Transverse colon (tissue), 4 donors: Measurements from ENCODE around the gene ADGRA1. TPM values are rescaled to one million over a fixed set of nuclear protein-coding genes. Genes with fewer than 3 reads are reported as not detected.

Experiments
- DNase-seq: peaks from one replicate; pipeline ENCODE4 v3.0.0-alpha.2; 2019
- H3K27ac ChIP-seq, 4 donors: fragments of 200-600 bp; sonication (generic); 2 replicates each; pipeline ENCODE4 v1.5.1; 2016 to 2018; ENCODE audit warnings: inconsistent platforms in 4 of 4
- H3K27me3 ChIP-seq: fragments of 200-600 bp; sonication (generic); 2 replicates; pipeline ENCODE4 v1.5.1; 2017; ENCODE audit warnings: inconsistent platforms
- H3K36me3 ChIP-seq, 4 donors: fragments of 200-600 bp; sonication (generic); 2 replicates each; pipeline ENCODE4 v1.5.1; 2017 to 2019; ENCODE audit warnings: inconsistent platforms in 4 of 4
- H3K4me1 ChIP-seq, 4 donors: fragments of 200-600 bp; sonication (generic); 2 replicates each; pipeline ENCODE4 v1.5.1; 2017 to 2020; ENCODE audit warnings: inconsistent platforms in 4 of 4
- H3K4me3 ChIP-seq, 4 donors: fragments of 200-600 bp; sonication (generic); 1 replicate in 1 of 4; 2 replicates in 3 of 4; pipeline versions ENCODE4 v1.5.1 to v1.6.1; 2017 to 2019; ENCODE audit warnings: inconsistent platforms in 4 of 4
- H3K9me3 ChIP-seq, 2 donors: fragments of 200-600 bp; sonication (generic); 2 replicates each; pipeline ENCODE4 v1.5.1; 2017 to 2019; ENCODE audit warnings: inconsistent platforms in 2 of 2
- CTCF ChIP-seq, 5 experiments: fragments of 200-600 bp in 3 of 5; fragments of 450-650 bp in 2 of 5; sonication (generic) in 3 of 5; IDR thresholded peaks; 1 replicate in 2 of 5; 2 replicates in 3 of 5; pipeline ENCODE4 v1.5.1; 2016 to 2017; ENCODE audit warnings: antibody characterized with exemption in 5 of 5, inconsistent platforms in 3 of 5, mild to moderate bottlenecking in 2 of 5, moderate library complexity in 1 of 5
- EP300 ChIP-seq: sonication (generic); formaldehyde crosslinking; IDR thresholded peaks from one replicate; pipeline ENCODE4 v1.6.1; 2017; ENCODE audit warnings: antibody characterized with exemption, low read depth
- POLR2A ChIP-seq: fragments of 450-650 bp; IDR thresholded peaks from one replicate; pipeline ENCODE4 v1.6.1; 2016; ENCODE audit warnings: antibody characterized with exemption, mild to moderate bottlenecking, moderate library complexity
- POLR2AphosphoS5 ChIP-seq, 3 donors: sonication (generic); formaldehyde crosslinking; IDR thresholded peaks; one replicate each; pipeline ENCODE4 v1.6.1; 2016; ENCODE audit warnings: antibody characterized with exemption in 3 of 3
- WGBS, 2 donors: methylation state at CpG; one replicate each; pipeline ENCODE4 v1.1.5; 2018; ENCODE audit warnings: low coverage in 1 of 2; 5-methylcytosine and 5-hydroxymethylcytosine counted together
- in situ Hi-C, 4 donors: fragments of 200-750 bp; cut with MboI; loops; one replicate each; pipeline versions ENCODE4 v1.15.0 to v1.15.1; 2017; ENCODE audit warnings: low sequenced_read_pairs in 3 of 4, low pct_ligation_motif_present in 1 of 4, low pct_unique_long_range_greater_than_20kb in 1 of 4
- intact Hi-C: fragments of 100-400 bp; cut with DNase I; formaldehyde crosslinking; loops from one replicate; pipeline ENCODE4 v1.15.1; 2023; ENCODE audit warnings: low total_unique reads
- total RNA-seq, 4 donors: library from RNA; depleted of rRNA; stranded (reverse); fragments of >200 nt; gene quantifications; one replicate each; pipeline ENCODE4 v1.1.0, GENCODE V29; 2016

Gene ADGRA1
- total RNA-seq, 4 donors from 2014 or later, result 0.16 TPM; not detected in 3

DNA sequence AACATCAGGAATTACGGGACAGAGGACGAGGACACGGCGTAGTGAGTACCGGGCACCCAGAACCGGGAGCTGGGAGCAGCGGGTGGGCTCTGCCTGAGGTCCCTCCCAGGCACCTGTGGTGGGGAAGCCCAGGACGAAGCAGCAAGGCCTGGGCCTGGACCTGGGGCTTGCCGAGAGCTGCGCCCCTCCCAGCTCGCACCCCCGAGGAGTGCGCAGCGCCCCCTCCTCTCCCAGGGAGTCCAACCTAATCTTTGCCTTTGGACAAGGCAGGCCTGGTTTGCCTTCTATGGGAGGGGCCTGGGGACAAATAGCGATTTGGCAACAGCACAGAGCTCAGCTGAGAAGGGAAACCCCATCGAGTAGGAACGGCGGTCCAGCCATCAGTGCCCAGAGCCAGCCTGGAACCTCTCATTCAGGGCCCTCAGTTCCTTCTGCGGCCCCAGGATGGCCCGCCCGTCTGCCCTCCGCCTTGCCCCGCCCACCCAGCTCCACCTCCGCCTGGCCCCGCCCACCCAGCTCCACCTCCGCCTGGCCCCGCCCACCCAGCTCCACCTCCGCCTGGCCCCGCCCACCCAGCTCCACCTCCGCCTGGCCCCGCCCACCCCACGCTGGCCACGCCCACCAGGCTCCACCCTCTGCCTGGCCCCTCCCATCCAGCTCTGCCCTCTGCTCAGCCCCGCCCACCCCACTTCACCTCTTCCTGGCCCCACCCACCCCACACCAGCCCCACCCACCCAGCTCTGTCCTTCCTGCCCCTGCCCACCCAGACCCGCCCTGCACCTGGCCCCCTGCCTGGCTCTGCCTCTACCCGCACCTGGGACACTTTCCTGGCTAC lies 39.8 kb downstream of the ADGRA1 start:
- no peak overlapping the region for H3K27ac ChIP-seq
- no peak overlapping the region for H3K4me3 ChIP-seq
- in situ Hi-C loops (no loop called here), intact Hi-C loops (loop anchor here (5.0 kb wide), 1 partner anchor 290 kb away; no protein-coding TSS in a partner anchor)
- H3K27me3 ChIP-seq, result peaks cover 25% of the 10 kb centered on the region
- no peaks in the 10 kb centered on the region for H3K9me3 ChIP-seq
- TF ChIP-seq POLR2A (no peak), POLR2AphosphoS5 (IDR thresholded peaks at IDR 0.05) (no peak), CTCF (IDR thresholded peaks at IDR 0.05) (no peak), EP300 (no peak)
- H3K4me1 ChIP-seq, result no peaks in the 10 kb centered on the region
- peak; percentile 7 for DNase-seq
- H3K36me3 ChIP-seq, result no peaks in the 10 kb centered on the region
- WGBS, 2 donors, result 81% methylated on average over 29 of the region's 36 CpGs; no CpG with 5 or more reads in 1 of the 2 donors

GRCh38 chr10:133128126-133129070 lies 40.7 kb downstream of the ADGRA1 start:
- in situ Hi-C loops (no loop called here), intact Hi-C loops (loop anchor here (5.0 kb wide), 1 partner anchor 291 kb away; no protein-coding TSS in a partner anchor)
- WGBS, 2 donors, result 99% methylated on average over 67 of the region's 83 CpGs; no CpG with 5 or more reads in 1 of the 2 donors
- Histone ChIP-seq H3K27ac (no peak overlapping the region), H3K4me1 (no peaks in the 10 kb centered on the region), H3K36me3 (no peaks in the 10 kb centered on the region), H3K9me3 (no peaks in the 10 kb centered on the region), H3K4me3 (no peak overlapping the region), H3K27me3 (peaks cover 25% of the 10 kb centered on the region)
- DNase-seq, result peak; percentile 5
- TF ChIP-seq POLR2AphosphoS5 (IDR thresholded peaks at IDR 0.05) (no peak), EP300 (no peak), CTCF (IDR thresholded peaks at IDR 0.05) (no peak), POLR2A (no peak)

- in situ Hi-C loops, result no loop called here
- no peak for DNase-seq
Measured at GRCh38 chr10:133129071-133129858, 41.5 kb downstream of the ADGRA1 start.

More at GRCh38 chr10:133129071-133129858, 41.5 kb downstream of the ADGRA1 start:
- 77 to 82% methylated on average over 8 to 26 of the region's 39 CpGs for WGBS, 2 donors
- H3K4me3 ChIP-seq, result no peak overlapping the region
- no peaks in the 10 kb centered on the region for H3K9me3 ChIP-seq
- H3K27ac ChIP-seq, result no peak overlapping the region
- TF ChIP-seq POLR2A (no peak), EP300 (no peak), POLR2AphosphoS5 (IDR thresholded peaks at IDR 0.05) (no peak), CTCF (IDR thresholded peaks at IDR 0.05) (no peak)
- no peaks in the 10 kb centered on the region for H3K36me3 ChIP-seq
- H3K4me1 ChIP-seq, result no peaks in the 10 kb centered on the region
- peaks cover 21% of the 10 kb centered on the region for H3K27me3 ChIP-seq
- intact Hi-C loops, result loop anchor here (5.0 kb wide), 1 partner anchor 292 kb away; no protein-coding TSS in a partner anchor
